K562 (cell line): ENCODE measurements around the gene SLC22A23. TPM values are rescaled to one million over a fixed set of nuclear protein-coding genes. Genes with fewer than 3 reads are reported as not detected.

Experiments used
- ARID3B ChIP-seq: fragments of 250-450 bp; sonication (Bioruptor Pico); IDR thresholded peaks from 2 replicates; pipeline ENCODE4 v1.4.0; 2020; ENCODE audit warnings: borderline replicate concordance
- BRCA1 ChIP-seq, 2 experiments: fragments of 450-650 bp in 1 of 2; sonication (generic) in 1 of 2; formaldehyde crosslinking in 1 of 2; IDR thresholded peaks; 2 replicates each; pipeline versions ENCODE4 v1.5.0 to v1.6.1; 2017 to 2020; ENCODE audit warnings: mild to moderate bottlenecking in 1 of 2, missing genetic modification reagents in 1 of 2
- CHD7 ChIP-seq: fragments of 200-600 bp; sonication (generic); IDR thresholded peaks from one replicate; pipeline ENCODE4 v1.6.1; 2012; ENCODE audit warnings: mild to moderate bottlenecking, low read depth, low read length, inconsistent platforms
- E2F5 ChIP-seq: sonication (generic); formaldehyde crosslinking; IDR thresholded peaks from 2 replicates; pipeline ENCODE4 v1.8.0; 2022; ENCODE audit warnings: mild to moderate bottlenecking, missing genetic modification reagents
- HDAC1 ChIP-seq, 2 experiments: fragments of 450-650 bp; IDR thresholded peaks; 2 replicates each; pipeline ENCODE4 v1.6.1; 2016 to 2017; ENCODE audit warnings: inconsistent platforms in 1 of 2, mild to moderate bottlenecking in 1 of 2, moderate library complexity in 1 of 2
- NEUROD1 ChIP-seq: fragments of 150-350 bp; IDR thresholded peaks from 2 replicates; pipeline ENCODE4 v1.6.1; 2014; ENCODE audit warnings: borderline replicate concordance, low read length, low read depth; ENCODE audit not compliant: partially characterized antibody
- POLR2AphosphoS2 ChIP-seq: IDR thresholded peaks from 2 replicates; pipeline ENCODE4 v1.6.1; 2012; ENCODE audit warnings: low read length, improper control_type of control experiment
- SAFB ChIP-seq: fragments of 200-400 bp; formaldehyde crosslinking; IDR thresholded peaks from 2 replicates; pipeline ENCODE4 v1.6.1; 2017; ENCODE audit warnings: low read depth, low read length, borderline replicate concordance
- SMAD2 ChIP-seq: fragments of 150-350 bp; IDR thresholded peaks from 2 replicates; pipeline ENCODE4 v1.6.1; 2014; ENCODE audit warnings: low read depth, mild to moderate bottlenecking, low read length
- SMARCA5 ChIP-seq: fragments of 450-650 bp; IDR thresholded peaks from 2 replicates; pipeline ENCODE4 v1.6.1; 2016
- SRSF3 ChIP-seq: fragments of 200-400 bp; formaldehyde crosslinking; IDR thresholded peaks from 2 replicates; pipeline ENCODE4 v1.6.1; 2016; ENCODE audit warnings: mild to moderate bottlenecking, low read length, moderate library complexity; ENCODE audit not compliant: insufficient read depth
- ZKSCAN1 ChIP-seq: fragments of 150-350 bp; IDR thresholded peaks from 2 replicates; pipeline ENCODE4 v1.6.1; 2016; ENCODE audit warnings: low read depth, low read length
- ZNF282 ChIP-seq: sonication (generic); formaldehyde crosslinking; IDR thresholded peaks from 2 replicates; pipeline ENCODE4 v1.8.1; 2023; ENCODE audit warnings: missing genetic modification reagents
- ZNF445 ChIP-seq: fragments of 250-450 bp; sonication (Bioruptor Pico); IDR thresholded peaks from 2 replicates; pipeline ENCODE4 v1.4.0; 2020; ENCODE audit warnings: low read depth, mild to moderate bottlenecking, moderate library complexity
- ZNF780A ChIP-seq: fragments of 250-450 bp; sonication (Bioruptor Pico); IDR thresholded peaks from 2 replicates; pipeline ENCODE4 v1.5.0; 2021; ENCODE audit warnings: mild to moderate bottlenecking
- polyA plus RNA-seq, 8 experiments: library from polyadenylated mRNA; depleted of rRNA in 4 of 8; stranded (reverse) in 5 of 8; unstranded in 3 of 8; fragments of >200 nt; fragmentation: Nextera tagmentation in 2 of 8; fragmentation: Illumina TruSeq in 1 of 8; extraction: Ambion mirVana in 2 of 8; extraction: Trizol in 1 of 8; gene quantifications; 2 replicates each; pipeline versions ENCODE4 v1.2.1 to v1.2.3, GENCODE V29; 2011 to 2014; ENCODE audit warnings: inconsistent platforms in 1 of 8, missing spikeins in 1 of 8
- total RNA-seq, 7 experiments: library from RNA; depleted of rRNA in 6 of 7; stranded (reverse); fragments of >200 nt in 6 of 7; fragmentation: Illumina TruSeq in 2 of 7; extraction: Trizol in 2 of 7; gene quantifications; 2 replicates each; pipeline versions ENCODE4 v1.2.1 to v1.2.3, GENCODE V29; 2011 to 2021; ENCODE audit warnings: low replicate concordance in 1 of 7

The SLC22A23 gene
- total and polyA plus RNA-seq, 9 of the 15 experiments (the other 6 are each of a cell fraction or from before 2014, with no cell fraction given): 0.30 to 8.7 (median 2.5) TPM

- TF ChIP-seq POLR2AphosphoS2: no peak
- no peak for TF ChIP-seq ZNF282
- 0 out of 4 replicates have a peak, but pooled peaks of 1 of the 2 experiments have one; percentile 16 for TF ChIP-seq HDAC1 (IDR thresholded peaks at IDR 0.05)
- no peak for TF ChIP-seq E2F5 (CRISPR knock-in tag)
- TF ChIP-seq ARID3B (CRISPR knock-in tag): no peak
- TF ChIP-seq SMARCA5: no peak
- TF ChIP-seq BRCA1 (IDR thresholded peaks at IDR 0.05): no peak
- TF ChIP-seq BRCA1 (CRISPR knock-in tag; IDR thresholded peaks at IDR 0.05): no peak
- no peak for TF ChIP-seq ZNF780A
- TF ChIP-seq ZNF445: no peak
- 0 out of 2 replicates have a peak, but pooled peaks have one; percentile 32 for TF ChIP-seq ZKSCAN1
- TF ChIP-seq SRSF3: no peak
- TF ChIP-seq NEUROD1: no peak
- TF ChIP-seq SAFB: no peak
- TF ChIP-seq CHD7: no peak
- TF ChIP-seq SMAD2: no peak
Observed at GRCh38 chr6:3390698-3391097, 66.2 kb downstream of the SLC22A23 start (continued).
